Stimulated activated CD4-positive, alpha-beta T cell treated with anti-CD3 and anti-CD28 coated beads, Interleukin-1b, Interleukin-23, amount 100 ng/mL, for 48 hours (primary cell): ENCODE data around the gene DNAH8.
A peak's percentile ranks its signal among the peaks of the same experiment; 100 is the strongest.

Experiments used
- DNase-seq: peaks from one replicate; pipeline ENCODE4 v3.0.0-alpha.2; 2020

DNAH8 gene

DNA sequence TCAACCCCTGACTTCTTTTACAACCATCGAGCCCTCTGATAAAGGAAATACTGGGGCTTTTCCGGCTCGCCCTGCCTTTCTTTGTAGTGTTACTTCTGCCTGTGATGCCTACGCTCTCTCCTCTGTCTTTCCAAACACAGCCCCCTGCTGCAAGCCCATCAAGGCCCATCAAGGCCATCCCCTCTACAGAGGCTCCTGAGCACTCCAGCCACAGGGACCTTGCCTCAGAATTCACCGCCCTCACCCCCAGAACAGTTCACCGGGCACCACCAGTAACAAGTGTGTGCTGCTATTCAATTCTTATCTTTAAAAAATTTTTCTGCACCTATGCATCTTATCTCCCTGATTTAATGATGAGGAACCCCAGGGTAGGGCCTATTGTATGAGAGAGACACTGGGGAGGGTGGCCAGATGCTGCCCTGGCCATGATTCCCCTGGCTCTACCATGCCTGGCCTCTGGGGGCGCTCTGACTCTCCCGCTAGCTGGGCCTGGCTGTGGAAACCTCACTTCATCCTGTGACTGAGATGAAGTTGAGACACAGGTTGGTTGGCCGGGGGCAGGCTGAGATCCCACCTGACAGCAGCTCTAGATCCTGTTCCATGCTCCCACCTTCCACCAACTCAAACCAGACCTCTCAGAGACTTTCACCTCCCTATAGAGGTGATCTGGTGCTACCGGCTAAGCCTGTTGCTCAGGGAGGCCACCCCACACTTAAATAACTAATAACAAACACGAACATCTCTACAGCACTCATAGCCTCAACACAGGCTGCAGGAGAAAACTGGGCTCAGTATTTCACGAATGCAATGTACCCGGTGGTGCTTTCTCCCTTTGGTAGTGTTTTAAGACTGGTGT lies 314.3 kb downstream of the DNAH8 start:
- DNase-seq: peak; percentile 51

DNA sequence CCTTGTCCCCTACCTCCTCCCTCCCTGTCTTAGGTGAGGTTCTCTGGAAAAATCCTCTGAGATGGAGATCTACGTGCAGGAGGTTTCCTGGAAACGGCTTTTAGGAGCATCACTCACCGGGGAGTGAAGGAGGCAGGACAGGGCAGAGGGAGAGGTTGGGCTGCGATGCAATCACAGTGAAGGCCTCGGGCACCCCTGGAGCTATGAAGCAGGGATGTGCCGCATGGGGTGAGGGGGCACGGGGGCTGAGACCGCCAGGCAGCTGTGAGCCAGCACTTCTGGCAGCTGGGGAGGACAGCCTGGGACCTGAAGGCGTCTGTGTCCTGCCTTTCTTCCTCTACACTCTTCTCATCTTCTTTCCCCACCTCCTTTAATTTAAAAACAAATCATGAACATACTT lies 320.6 kb downstream of the DNAH8 start:
- DNase-seq: no peak

DNA sequence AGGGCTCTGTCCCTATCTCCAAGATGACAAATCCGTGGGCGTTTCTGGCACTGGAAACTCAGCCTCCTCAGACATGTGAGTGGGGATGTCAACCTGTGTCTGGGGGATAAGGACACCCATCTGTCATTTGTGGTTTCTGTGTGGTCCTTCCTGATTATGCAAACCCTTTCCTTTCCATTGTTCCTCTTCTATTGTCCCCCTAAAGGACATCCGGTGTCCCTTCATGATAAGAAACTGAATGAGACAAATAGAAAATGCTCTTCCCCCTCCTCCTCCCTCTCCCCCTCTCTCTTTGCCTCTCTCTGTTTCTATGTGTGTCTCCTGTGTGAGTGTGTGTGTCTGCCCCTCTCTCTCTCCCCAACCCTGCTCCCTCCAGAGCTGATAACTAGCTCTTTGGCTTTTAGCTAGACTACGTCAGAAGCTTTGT lies 322.0 kb downstream of the DNAH8 start:
- no peak for DNase-seq

DNA sequence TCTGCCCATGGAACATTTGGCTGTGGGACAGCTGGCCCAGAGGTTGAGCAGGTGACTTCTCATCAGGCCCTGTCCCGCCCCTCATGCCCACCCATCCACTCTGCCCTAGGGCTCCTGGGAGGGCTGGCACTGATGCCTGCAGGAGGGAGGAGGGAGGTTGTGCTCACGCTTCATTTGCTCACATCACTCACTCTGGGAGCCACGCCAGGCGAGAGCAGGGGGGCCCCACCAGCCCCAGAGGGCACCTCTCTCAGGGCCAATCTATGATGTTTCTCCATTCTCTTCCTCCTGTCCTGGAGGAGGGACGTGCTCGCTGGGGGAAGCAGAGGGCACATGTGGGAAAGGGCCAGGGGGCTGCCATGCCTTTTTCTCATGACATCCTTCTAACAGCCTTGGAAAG lies 322.6 kb downstream of the DNAH8 start:
- no peak for DNase-seq

DNA sequence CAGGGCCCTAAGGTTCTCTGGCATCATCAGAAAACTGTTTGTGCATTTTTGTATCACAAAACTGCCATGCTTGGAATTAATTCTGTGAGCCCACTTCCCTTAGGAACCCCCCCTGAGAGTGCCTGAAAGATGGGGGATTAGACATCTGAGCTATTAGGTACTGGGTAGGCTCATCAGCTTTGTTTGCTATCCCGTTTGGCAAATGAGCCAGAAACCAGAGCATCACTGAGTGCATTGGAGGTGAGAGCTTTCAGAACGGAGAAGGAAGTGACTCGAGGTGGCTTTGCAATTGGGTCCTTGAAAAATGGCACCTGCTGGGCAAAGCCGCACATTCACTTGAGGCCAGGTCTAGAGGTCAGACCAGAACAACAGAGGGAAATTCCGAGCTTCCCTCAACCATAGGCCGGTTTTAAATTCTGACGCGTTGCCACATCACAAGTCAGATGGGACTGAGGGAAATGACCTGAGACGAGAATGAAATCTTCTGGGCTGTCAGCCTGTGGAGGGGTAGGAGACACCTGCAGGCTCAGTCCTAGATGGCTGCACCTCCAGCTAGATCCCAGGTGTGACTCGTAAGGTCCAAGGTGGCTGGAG lies 325.1 kb downstream of the DNAH8 start:
- no peak for DNase-seq

DNA sequence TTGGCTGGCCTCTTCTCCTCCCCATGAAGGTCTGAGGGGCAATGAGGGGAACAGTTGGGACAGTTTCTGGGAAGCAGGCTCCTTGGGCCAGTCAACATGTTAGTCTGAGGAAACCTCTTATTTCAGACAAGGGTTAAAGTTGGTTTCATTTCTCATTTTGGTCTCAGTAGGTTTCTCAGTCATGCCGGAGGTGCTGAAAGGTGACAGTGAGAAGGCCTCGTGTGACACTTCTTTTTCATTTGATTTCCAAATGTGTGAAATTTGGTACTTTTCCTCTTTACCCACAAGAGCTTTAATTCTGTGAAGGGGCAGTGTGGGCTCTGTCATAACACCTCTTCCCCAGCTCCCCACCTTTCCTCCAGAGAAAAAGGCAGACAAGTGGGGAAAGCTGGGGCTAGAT lies 326.0 kb downstream of the DNAH8 start:
- DNase-seq: no peak

DNA sequence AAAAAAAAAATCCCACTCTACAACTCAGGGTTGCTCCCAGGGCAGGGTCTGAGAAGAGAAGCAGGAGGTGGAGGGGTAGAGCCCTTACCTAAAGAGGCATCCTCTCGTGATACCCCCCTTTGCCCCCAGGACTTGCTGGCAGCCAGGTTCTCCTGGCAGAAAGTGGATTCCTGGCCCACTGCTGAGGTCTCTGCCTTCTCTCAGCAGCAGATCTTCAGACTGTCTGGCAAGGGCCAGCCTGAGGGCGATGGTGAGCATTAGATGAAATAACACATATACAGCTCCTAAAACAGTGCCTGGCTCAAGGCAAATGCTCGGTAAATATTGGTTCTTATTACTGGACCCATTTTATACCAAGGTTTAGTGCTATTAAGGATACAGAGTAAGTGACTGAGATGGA lies 328.7 kb downstream of the DNAH8 start:
- no peak for DNase-seq

DNA sequence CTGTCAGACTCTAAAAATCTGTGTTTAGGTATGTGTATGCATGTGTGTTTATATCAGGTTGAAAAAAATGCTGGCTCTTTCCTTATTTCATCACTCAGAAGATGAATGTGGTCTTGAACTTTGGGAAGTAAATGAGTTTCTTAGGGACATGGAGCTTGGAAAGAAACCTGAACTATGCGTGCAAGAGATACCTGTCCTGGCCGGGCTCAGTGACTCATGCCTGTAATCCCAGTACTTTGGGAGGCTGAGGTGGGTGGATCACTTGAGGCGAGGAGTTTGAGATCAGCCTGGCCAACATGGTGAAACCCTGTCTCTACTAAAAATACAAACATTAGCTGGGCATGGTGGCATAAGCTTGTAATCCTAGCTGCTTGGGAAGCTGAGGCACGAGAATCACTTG lies 329.1 kb downstream of the DNAH8 start:
- DNase-seq: no peak

DNA sequence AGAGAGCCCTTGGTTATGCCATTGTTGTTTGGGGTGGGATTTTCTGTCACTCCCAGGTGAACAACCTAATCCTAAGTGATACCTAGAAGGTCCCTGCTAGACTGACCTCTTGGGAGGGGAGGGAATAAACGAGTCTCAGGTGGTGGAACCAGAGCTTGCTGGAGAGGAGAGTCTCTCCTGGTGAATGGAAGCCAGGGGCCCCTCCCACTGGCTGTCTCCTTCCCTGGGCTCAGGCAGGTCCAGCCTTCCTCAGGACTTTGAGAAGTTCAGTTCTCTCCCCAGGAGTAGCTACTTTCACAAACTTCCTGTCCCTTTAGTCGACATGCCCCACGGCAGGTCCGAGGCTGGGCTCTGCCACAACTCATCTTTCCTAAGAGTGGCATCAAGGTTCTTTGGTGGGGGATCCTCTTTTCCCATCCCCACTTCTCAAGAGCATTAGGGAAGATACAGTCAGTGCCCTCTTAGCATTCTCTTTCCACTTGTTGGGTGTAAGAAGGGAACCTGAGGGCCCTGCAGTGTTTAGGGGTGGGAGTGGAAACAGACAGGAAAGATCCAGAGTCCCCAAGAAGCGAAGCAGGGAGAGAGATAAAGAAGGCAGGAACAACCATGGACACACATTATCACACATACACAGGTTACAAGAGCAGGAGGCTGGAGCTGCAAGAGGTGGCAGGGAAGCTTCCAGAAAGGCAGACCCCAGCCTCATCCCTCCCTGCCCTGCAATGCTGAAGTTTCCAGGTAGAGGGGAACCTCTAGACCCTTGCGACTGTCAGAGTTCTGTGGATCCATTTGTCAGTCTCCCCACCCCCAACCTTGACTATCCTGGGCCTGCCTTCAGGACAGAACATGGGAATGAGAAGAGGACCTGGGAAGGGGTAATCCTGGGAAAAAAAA lies 332.6 kb downstream of the DNAH8 start:
- no peak for DNase-seq

DNA sequence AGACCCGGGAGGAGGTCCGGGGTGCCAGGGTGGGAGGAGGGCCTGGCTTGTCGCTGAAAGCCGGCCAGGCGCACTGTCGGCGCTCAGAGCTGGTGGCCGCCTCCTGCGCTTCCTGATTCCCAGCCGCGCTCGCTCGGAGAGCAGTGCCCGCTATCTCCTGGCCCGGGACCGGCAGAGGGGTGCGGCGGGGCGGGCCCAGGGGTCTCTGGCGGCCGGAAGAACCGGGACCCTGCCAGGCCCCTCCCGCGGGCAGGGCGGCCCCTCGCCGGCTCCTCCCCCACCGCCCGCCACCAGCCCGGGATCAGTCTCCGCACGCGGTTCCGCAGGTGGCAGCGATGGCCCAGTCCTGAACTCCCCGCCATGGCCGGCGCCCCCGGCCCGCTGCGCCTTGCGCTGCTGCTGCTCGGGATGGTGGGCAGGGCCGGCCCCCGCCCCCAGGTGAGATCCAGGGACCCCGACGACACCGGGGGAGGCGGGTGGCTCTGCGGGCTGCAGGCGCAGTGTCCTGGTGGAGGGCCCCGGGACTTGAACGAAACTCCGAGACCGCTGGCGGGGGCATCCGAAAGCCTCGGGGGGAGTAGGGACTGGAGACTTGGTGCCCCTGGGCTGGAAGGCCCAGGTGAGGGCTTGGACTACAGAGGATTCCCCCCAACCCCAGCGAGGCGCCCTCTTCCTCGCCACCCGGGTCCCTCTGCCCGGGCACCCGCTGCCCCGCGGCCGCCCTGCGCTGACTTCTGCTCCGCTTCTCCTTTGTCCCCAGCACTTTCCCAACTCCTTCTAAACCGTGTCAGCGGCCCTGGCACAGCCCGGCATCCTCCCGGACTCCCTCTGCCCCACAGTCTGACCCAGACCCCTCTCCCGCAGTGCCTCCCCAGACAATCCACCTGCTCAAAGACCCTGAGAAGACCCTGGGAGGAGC lies 333.6 kb downstream of the DNAH8 start, which contains the start of gene GLP1R:
GLP1R (plus strand) TSS at position 301 of the 919 bp plus-strand sequence; CDS start at position 361, 60 bp downstream.
- no peak for DNase-seq

DNA sequence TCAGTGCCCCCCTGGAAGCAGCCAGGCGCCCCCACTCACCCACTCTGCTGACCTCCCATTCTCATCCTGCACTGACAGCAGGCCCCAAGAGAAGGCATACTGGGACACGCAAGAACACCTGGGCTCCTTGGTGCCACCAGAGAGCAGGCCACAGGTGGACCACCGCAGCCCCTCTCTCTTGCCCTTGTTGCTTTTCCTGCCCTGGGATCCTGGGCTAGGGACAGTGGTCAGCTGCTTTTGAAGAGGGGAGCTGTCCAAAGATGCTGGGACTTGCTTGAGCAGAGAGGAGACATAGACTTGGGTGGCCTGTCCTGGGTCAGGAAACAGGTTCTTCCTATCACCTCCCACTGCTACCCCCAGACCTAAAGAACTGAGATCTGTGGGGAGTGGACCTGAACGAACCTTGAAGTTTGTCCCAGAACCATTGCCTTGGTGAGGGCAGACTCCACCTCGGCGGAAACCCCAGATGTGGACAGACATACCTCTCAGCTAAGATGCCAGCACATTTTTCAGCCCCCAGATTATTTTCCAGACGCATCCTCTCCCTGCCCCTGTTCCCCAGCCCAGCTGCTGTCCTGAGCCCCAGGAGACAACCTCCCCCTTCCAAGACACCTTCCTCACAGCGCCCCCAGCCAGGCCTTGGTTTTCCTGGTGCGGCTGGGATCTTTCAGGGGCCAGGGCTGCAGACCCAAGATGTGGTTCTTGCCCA lies 334.6 kb downstream of the DNAH8 start:
- DNase-seq: no peak

DNA sequence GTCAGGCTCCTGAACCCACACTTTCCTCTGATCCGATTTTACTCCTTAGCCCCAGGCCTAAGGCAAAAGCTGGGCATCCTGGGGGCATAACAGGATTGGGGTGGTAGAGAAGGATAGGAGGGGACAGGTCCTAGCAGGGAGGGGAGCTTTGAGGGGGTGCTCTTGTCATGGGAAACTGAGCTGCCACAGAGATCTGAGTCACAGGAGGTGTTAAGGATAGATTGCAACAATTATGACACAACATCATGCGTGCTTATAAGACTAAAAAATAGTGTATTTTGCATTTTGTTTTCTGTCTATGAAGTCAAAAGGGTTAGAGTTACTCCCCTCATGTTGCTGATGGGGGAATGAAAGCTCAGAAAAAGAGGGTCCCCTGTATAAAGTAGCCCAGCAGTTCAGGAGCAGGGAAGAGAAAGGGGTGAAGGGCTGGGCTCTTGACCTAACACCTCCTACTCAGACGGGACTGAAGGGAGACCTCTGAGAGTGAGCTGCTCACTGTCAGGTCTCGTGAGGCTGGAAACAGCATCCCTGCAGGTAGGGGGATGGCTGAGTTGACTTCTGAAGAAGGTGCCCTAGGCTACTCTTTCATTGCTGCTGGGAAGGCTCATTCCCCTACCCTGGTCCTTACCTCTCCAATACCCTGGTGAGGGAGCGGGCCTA lies 335.5 kb downstream of the DNAH8 start:
- peak; percentile 16 for DNase-seq

DNA sequence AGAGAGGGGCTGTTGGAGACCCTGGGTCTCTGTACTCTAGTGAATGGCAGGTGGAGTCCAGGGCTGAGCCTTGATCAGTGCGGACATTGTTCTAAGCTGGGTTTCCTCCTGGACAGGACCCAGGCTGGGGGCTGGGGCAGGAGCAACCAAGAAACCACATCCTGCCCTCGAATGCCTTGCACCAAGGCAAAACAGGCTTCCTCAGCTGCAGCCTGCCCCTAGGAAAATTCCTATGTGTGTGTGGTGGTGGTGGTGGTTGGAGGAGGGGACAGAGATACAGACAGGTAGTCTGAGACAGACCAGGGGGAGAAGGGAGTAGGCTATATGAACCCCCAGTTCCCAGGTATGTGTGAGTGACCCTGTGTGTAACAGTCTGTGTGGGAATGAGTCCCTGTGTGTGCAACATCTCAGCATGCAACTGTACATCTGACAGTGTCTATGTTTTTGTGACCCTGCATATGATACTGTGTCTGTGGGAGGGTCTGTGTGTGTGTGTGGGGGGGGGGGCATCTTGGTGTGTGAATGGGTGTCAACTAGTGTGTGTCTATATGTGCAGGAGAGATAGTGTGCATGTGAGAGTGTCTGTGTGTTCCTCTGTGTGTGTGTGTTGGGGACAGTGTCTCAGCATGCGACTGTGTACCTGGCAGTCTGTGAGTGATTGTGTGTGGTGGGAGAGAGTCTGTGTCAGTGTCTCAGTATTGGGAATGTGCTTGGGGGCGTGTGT lies 336.4 kb downstream of the DNAH8 start:
- no peak for DNase-seq

DNA sequence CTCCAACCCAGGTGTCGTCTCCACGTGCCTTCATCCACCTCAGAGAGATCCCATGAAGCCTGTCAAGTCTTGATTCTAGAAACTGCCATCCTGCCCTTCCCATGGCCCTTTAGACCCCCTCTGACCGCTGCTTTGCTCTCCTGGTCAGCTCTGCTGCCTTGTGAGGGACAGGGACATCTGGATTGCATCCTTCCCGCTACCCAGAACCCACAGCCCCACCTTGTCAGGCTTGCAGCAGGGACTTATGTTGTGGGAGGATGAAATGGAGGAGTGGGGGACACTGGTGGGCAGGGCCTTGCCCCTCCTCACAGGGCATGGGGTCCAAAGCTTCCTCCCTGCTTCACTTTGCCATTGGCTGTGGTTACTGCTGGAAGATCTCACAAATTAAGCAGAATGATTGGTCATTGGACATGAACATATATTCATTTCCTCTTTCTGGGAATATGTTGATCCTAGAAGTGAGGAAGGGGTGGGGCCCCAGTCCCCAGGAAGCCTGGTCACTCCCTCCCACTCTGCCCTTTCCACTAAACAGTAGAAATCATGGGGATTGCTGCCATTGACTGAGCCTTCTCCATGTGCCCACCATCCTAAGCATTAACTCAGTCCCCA lies 338.0 kb downstream of the DNAH8 start:
- DNase-seq: no peak

DNA sequence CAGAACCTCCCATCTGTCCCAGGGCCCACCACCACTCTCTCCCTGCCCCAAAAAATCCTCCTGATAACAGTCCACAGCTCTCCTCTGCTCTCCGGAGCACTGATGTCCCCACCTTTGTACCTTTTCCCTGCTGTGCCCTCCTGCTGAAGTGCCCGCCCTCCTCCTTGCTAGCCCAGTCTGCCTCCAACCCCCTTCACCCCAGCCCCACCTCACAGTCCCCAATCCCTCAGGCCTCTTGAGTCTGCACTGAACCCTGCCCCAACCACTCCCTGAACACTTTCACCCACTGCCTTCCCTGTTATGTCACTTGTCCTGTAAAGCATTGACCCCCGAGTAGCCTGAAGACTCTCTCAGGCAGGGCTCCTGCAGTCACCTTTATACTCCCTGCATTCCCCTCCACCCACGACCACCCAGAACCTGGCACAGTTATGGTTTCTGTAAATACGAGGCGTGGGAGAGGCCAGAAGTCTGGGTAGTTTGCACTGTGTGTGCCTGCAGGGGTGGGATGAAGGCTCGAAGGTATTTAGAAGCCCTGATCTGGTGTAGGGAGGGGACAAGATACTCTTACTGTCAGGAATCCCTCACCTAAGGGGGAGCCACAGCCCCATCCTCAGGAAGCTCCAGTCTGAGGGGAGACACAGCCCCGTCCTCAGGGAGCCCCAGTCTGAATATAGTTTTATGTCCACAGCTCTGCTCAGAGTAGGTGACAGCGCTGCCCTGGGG lies 338.9 kb downstream of the DNAH8 start:
- no peak for DNase-seq

DNA sequence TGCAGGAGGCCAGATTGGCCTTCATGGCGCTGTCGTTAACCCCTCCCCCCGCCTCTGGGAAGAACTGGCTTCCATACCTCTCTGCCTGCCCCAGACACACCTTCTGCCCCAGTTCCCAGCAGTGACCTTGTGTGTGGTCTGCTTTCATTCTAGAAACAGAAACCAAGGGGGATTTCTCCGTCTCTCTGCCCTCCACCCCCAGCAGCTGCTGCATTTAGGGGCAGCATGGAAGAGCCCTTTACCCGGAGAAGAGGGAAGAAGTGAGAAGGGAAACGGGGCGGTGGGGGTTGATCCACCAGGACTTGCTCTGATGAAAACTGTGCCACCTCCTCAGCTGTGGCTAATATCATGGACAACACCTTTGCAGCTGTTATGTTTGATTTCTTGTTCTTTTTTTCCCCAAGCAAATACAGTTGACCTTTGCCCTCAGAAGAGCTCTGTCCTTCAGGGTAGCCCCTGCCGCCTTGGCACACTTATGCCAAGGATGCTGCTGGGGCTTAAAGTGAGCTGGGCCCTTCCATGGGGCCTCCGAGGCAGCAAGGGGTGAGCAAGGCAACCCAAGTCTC lies 339.5 kb downstream of the DNAH8 start:
- DNase-seq: no peak

DNA sequence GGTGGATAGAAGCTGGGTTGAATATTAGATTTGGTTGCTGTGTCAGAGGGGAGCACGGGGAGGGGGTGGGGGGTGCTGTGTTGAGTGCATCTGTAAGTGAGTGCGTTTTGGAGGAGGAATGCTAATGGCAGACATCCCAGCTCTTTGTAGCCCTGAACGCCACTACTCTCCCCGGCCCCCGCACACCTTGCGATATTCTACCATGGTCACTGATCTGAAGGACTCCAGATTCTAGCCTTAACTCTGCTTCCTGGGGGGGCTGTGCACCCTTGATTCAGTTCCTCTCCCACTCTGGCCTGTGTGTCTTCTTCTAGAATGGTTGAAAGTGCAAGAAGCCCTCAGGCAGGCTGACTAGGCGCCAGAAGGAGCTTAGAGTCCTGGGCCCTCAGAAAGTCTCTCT lies 340.6 kb downstream of the DNAH8 start:
- DNase-seq: no peak

DNA sequence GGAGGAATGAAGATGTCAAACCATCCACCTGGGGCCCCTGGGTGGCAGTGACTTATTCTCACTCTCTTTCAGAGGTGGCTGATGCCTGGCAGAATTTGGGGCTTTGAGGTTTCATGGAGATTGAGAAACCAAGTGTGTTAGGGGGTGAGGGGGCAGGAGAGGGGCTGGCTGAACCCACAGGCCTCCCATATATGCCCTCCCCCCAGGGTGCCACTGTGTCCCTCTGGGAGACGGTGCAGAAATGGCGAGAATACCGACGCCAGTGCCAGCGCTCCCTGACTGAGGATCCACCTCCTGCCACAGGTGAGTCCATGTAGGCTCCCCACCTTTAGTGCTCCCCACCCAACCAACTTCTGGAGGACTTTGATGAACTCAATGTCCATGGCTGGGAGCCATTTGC lies 341.1 kb downstream of the DNAH8 start:
- no peak for DNase-seq

DNA sequence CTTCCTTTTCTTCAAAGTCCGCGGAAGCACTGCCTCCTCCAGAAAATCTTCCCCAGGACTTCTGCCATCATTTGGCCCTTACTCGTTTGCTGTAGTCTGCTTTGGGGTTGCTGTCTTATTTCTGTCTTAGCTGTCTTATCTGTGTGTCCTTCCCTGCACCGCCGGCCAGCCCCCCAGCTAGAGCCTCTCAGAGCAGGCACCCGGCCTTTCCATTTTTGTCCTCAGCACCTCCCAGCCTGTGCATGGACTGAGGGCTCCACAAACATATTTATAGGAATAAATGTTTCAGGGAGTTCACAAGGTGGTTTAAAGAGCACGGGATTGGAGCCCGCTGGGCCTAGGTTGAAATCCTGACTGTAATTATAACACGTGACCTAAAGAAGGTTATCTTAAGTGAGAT lies 341.6 kb downstream of the DNAH8 start:
- DNase-seq: no peak
